ENCODE results near the gene NSUN3.
A peak's percentile ranks its signal among the peaks of the same experiment; 100 is the strongest.
"Not testable (repeated sequence)": the region's sequence is repeated elsewhere in the genome, so short reads cannot be mapped to it uniquely, and the experiment has no call there.

Gene NSUN3

GRCh38 chr3:94062513-94063404 lies at the start of gene NSUN3, which contains the start of gene DHFR2:
Gene NSUN3 (plus strand): TSS chr3:94063061. CDS start chr3:94063127, 66 bp downstream.
Gene DHFR2 (minus strand): TSS chr3:94062916. CDS start chr3:94061511, 1,405 bp downstream.
- DNase-seq (ENCODE audit: low read depth in 2 of 2): peak; percentile 58 to 65

GRCh38 chr3:94015025-94015424 lies 47.8 kb upstream of the NSUN3 start:
- DNase-seq (ENCODE audit: low read depth in 2 of 2): no peak

GRCh38 chr3:94019659-94020058 lies 43.2 kb upstream of the NSUN3 start:
- no peak for DNase-seq (ENCODE audit: low read depth in 2 of 2)

- DNase-seq (ENCODE audit: low read depth in 2 of 2): no peak
Observed at GRCh38 chr3:94020293-94020692, 42.6 kb upstream of the NSUN3 start.

- no peak for DNase-seq (ENCODE audit: low read depth in 2 of 2)
Observed at GRCh38 chr3:94024385-94024784, 38.5 kb upstream of the NSUN3 start.

- no peak for DNase-seq (ENCODE audit: low read depth in 2 of 2)
Observed at GRCh38 chr3:94026623-94027022, 36.2 kb upstream of the NSUN3 start.

GRCh38 chr3:94028093-94028837 lies 34.6 kb upstream of the NSUN3 start, which contains the start of gene STX19:
Gene STX19 (minus strand): TSS chr3:94028597. CDS start chr3:94015269, 13,328 bp downstream.
- no peak for DNase-seq (ENCODE audit: low read depth in 2 of 2)

- DNase-seq (ENCODE audit: low read depth in 2 of 2): no peak
Observed at GRCh38 chr3:94036909-94037507, 25.9 kb upstream of the NSUN3 start.

GRCh38 chr3:94043285-94043684 lies 19.6 kb upstream of the NSUN3 start:
- no peak for DNase-seq (ENCODE audit: low read depth in 2 of 2)

GRCh38 chr3:94044100-94044936 lies 18.5 kb upstream of the NSUN3 start:
- DNase-seq (ENCODE audit: low read depth in 2 of 2): not testable (repeated sequence)

- no peak for DNase-seq (ENCODE audit: low read depth in 2 of 2)
Observed at GRCh38 chr3:94046533-94046932, 16.3 kb upstream of the NSUN3 start.

- DNase-seq (ENCODE audit: low read depth in 2 of 2): no peak
Observed at GRCh38 chr3:94049267-94049666, 13.6 kb upstream of the NSUN3 start.

GRCh38 chr3:94050546-94050945 lies 12.3 kb upstream of the NSUN3 start:
- no peak for DNase-seq (ENCODE audit: low read depth in 2 of 2)

- DNase-seq (ENCODE audit: low read depth in 2 of 2): no peak
Observed at GRCh38 chr3:94061297-94061696, 1.6 kb upstream of the NSUN3 start.

- no peak for DNase-seq (ENCODE audit: low read depth in 2 of 2)
Observed at GRCh38 chr3:94063496-94064119, 747 bp downstream of the NSUN3 start.

- no peak for DNase-seq (ENCODE audit: low read depth in 2 of 2)
Observed at GRCh38 chr3:94064243-94064860, 1.5 kb downstream of the NSUN3 start.

GRCh38 chr3:94065122-94065521 lies 2.3 kb downstream of the NSUN3 start:
- DNase-seq (ENCODE audit: low read depth in 2 of 2): no peak

GRCh38 chr3:94065819-94066480 lies 3.1 kb downstream of the NSUN3 start:
- no peak for DNase-seq (ENCODE audit: low read depth in 2 of 2)
